KMS-11 (cell line): Measurements from ENCODE around the gene UBL7.

Experiments used
- H2AFZ ChIP-seq: fragments of 200-600 bp; sonication (generic); 2 replicates; pipeline ENCODE4 v1.6.1; 2016; ENCODE audit warnings: antibody characterized with exemption, mixed run types, low read depth
- H3K27ac ChIP-seq: fragments of 200-600 bp; sonication (generic); 2 replicates; pipeline ENCODE4 v1.6.1; 2016; ENCODE audit warnings: mild to moderate bottlenecking, mixed run types
- H3K27me3 ChIP-seq: fragments of 200-600 bp; sonication (generic); 2 replicates; pipeline ENCODE4 v1.6.1; 2017; ENCODE audit warnings: mild to moderate bottlenecking, low read depth, mixed run types, moderate library complexity; ENCODE audit not compliant: insufficient read depth
- H3K36me3 ChIP-seq: fragments of 200-600 bp; sonication (generic); 2 replicates; pipeline ENCODE4 v1.6.1; 2017; ENCODE audit warnings: mild to moderate bottlenecking, mixed run types; ENCODE audit not compliant: insufficient read depth
- H3K4me1 ChIP-seq: fragments of 200-600 bp; sonication (generic); 2 replicates; pipeline ENCODE4 v1.6.1; 2016; ENCODE audit warnings: mild to moderate bottlenecking, low read depth, mixed run types; ENCODE audit not compliant: poor library complexity, severe bottlenecking
- H3K4me2 ChIP-seq: fragments of 200-600 bp; sonication (generic); 2 replicates; pipeline ENCODE4 v1.7.0; 2016; ENCODE audit warnings: mild to moderate bottlenecking, mixed run types
- H3K4me3 ChIP-seq: fragments of 200-600 bp; sonication (generic); IDR thresholded peaks from 2 replicates; pipeline ENCODE4 v1.6.1; 2017; ENCODE audit warnings: low read depth, low read length, mixed read lengths; ENCODE audit not compliant: insufficient read depth
- H3K79me2 ChIP-seq: fragments of 200-600 bp; sonication (generic); 2 replicates; pipeline ENCODE4 v1.6.1; 2016; ENCODE audit warnings: low read depth, mixed run types; ENCODE audit not compliant: insufficient read depth
- H3K9ac ChIP-seq: fragments of 200-600 bp; sonication (generic); 2 replicates; pipeline ENCODE4 v1.6.1; 2016; ENCODE audit warnings: mild to moderate bottlenecking, mixed run types
- H4K20me1 ChIP-seq: fragments of 200-600 bp; sonication (generic); 2 replicates; pipeline ENCODE4 v1.6.1; 2016; ENCODE audit warnings: mild to moderate bottlenecking, mixed run types; ENCODE audit not compliant: insufficient read depth
- TF ChIP-seq, protein P1 (sequence below): fragments of 200-600 bp; sonication (generic); conservative IDR thresholded peaks from 2 replicates; pipeline ENCODE4 v1.6.1; 2017; ENCODE audit warnings: low read depth, mild to moderate bottlenecking, antibody characterized with exemption, low read length, moderate library complexity, mixed read lengths

UBL7 gene

DNA sequence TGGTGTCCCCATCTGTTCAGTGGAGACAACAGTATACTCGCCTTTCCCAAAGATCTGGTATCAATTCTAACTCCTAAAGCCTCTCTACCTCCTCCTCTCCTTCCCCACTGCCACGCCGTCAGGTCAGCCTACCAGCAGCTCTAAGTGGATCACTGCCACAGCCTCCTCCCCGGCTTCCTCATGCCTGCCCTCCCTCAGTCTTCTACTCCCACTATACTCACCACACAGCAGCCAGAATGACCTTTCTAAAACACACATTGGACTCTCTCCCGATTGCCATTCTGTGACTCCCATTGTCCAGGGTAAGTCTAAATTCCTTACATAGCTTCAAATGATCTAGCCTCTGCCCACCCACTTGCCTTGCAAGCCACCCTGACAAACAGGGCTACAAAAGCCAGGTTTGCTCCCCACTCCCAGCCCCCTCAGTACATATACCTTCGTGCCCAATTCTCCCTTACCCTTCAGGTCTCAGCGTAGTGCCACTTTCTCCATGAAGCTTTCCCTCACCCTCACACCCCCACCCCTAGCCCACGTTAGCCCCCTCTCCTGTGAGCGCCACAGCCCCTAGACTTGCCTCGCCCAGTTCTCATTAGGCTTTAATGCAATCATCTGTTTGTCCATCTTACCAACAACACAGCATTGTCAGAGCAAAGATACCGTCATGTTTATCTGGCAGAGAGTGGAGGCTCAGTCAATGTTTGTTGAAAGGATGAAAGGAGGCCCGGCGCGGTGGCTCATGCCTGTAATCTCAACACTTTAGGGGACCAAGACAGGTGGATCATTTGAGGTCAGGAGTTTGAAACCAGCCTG is 17.7 kb downstream of the UBL7 start:
- Histone ChIP-seq H4K20me1 (no peaks in the 10 kb centered on the region), H3K4me3 (no peak overlapping the region), H3K4me1 (no peaks in the 10 kb centered on the region), H3K79me2 (no peaks in the 10 kb centered on the region), H3K27ac (no peak overlapping the region), H3K9ac (no peak overlapping the region), H3K27me3 (no peaks in the 10 kb centered on the region), H3K4me2 (no peak overlapping the region), H2AFZ (no peak overlapping the region), H3K36me3 (no peaks in the 10 kb centered on the region)
- TF ChIP-seq, protein P1, sequence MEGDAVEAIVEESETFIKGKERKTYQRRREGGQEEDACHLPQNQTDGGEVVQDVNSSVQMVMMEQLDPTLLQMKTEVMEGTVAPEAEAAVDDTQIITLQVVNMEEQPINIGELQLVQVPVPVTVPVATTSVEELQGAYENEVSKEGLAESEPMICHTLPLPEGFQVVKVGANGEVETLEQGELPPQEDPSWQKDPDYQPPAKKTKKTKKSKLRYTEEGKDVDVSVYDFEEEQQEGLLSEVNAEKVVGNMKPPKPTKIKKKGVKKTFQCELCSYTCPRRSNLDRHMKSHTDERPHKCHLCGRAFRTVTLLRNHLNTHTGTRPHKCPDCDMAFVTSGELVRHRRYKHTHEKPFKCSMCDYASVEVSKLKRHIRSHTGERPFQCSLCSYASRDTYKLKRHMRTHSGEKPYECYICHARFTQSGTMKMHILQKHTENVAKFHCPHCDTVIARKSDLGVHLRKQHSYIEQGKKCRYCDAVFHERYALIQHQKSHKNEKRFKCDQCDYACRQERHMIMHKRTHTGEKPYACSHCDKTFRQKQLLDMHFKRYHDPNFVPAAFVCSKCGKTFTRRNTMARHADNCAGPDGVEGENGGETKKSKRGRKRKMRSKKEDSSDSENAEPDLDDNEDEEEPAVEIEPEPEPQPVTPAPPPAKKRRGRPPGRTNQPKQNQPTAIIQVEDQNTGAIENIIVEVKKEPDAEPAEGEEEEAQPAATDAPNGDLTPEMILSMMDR = no peak

DNA sequence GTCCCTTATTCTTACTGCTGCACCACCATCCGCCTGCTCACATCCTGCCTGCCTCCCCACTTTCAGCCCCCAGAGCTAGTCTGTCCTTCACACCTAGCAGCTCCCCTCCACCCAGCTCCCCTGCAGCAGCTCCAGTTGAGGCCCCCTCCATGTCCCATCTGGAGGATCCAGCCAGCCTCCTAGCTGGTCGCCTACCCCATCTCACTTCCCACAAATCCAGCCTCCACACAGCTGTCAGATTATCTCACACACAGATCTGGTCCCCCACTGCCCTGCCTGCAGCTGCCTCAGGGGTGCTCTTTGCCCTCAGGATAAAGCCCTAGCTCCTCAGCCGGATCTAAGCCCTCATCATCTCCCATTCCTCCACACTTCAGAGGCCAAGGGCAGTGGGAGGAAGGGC is 18.4 kb downstream of the UBL7 start:
- H3K27me3 ChIP-seq = no peaks in the 10 kb centered on the region
- TF ChIP-seq, protein P1 = no peak
- no peaks in the 10 kb centered on the region for H3K79me2 ChIP-seq
- H2AFZ ChIP-seq = no peak overlapping the region
- H3K4me2 ChIP-seq = no peak overlapping the region
- H3K4me3 ChIP-seq = no peak overlapping the region
- H3K27ac ChIP-seq = no peak overlapping the region
- H4K20me1 ChIP-seq = no peaks in the 10 kb centered on the region
- no peak overlapping the region for H3K9ac ChIP-seq
- no peaks in the 10 kb centered on the region for H3K4me1 ChIP-seq
- no peaks in the 10 kb centered on the region for H3K36me3 ChIP-seq

DNA sequence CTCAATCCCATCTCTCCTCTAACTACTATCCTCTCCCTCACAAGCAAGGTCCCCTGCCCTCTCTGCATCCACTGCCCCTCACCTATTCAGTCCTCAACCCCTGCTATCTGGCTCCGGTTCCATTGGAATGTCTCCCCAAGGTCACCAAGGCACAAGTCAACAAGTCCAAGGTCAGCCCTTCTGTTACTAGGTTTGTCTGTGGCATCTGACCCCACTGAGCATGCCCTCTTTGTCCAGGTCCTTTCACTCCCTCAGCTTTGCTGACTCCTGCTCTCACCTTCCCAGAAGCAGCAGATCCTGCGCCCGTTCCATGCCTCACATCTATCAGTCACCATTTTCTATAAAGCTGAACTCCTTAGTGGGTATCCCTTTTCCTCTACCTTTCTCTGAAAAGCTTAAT is 18.9 kb downstream of the UBL7 start:
- H3K79me2 ChIP-seq = no peaks in the 10 kb centered on the region
- no peak overlapping the region for H3K4me2 ChIP-seq
- H4K20me1 ChIP-seq = no peaks in the 10 kb centered on the region
- no peak overlapping the region for H3K9ac ChIP-seq
- H3K4me3 ChIP-seq = no peak overlapping the region
- H2AFZ ChIP-seq = no peak overlapping the region
- no peak overlapping the region for H3K27ac ChIP-seq
- H3K27me3 ChIP-seq = no peaks in the 10 kb centered on the region
- no peaks in the 10 kb centered on the region for H3K4me1 ChIP-seq
- H3K36me3 ChIP-seq = no peaks in the 10 kb centered on the region
- TF ChIP-seq, protein P1 = no peak

DNA sequence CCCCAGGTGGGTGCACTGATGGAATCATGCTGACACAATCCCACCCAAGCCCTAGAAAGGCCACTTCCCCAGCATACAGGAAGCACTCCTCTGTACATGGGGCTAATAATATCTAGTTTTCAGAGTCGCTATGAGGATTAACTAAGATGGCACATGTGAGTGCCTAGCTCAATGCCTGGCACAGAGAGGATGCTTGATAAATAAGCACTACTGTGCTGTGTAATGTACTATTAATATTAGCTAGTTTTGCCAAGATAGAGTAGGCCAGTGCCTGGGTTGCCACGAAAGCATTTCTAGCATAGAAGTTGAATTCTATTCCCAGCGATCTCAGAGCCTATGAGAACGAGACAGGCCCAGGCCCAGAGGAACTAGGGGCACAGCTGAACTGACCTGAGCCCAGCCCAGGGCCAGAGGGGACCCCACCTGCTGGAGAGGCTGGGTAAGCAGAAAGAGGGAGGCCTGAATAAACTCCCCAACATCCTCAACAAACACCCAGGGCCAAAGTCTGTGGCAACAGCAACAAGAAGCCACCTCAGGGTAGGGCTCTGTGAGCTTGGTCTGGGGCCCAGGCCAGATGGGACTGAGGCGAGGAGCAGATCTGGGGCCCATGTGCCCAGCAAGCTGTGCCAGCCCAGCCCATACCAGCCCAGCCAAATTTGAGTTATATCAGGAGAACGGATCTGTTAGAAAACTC is 19.6 kb downstream of the UBL7 start:
- no peak overlapping the region for H3K27ac ChIP-seq
- TF ChIP-seq, protein P1 = no peak
- no peaks in the 10 kb centered on the region for H3K79me2 ChIP-seq
- no peaks in the 10 kb centered on the region for H3K4me1 ChIP-seq
- no peaks in the 10 kb centered on the region for H3K27me3 ChIP-seq
- H3K4me3 ChIP-seq = no peak overlapping the region
- H3K4me2 ChIP-seq = no peak overlapping the region
- no peaks in the 10 kb centered on the region for H4K20me1 ChIP-seq
- H3K36me3 ChIP-seq = no peaks in the 10 kb centered on the region
- H2AFZ ChIP-seq = no peak overlapping the region
- no peak overlapping the region for H3K9ac ChIP-seq
